GM12891 (cell line): Measurements from ENCODE around the gene TFDP1.

Experiments
- POLR2A ChIP-seq: IDR thresholded peaks from 2 replicates; pipeline ENCODE4 v1.6.1; 2011; ENCODE audit warnings: low read depth, low read length, control low read depth
- POLR2AphosphoS5 ChIP-seq: IDR thresholded peaks from 2 replicates; pipeline ENCODE4 v1.6.1; 2011; ENCODE audit warnings: low read depth, low read length, control low read depth
- TAF1 ChIP-seq: IDR thresholded peaks from 2 replicates; pipeline ENCODE4 v1.6.1; 2011; ENCODE audit warnings: low read depth, low read length, control low read depth

GRCh38 chr13:113628291-113629270, 44.0 kb downstream of the TFDP1 start:
- TF ChIP-seq POLR2A (no peak), POLR2AphosphoS5 (no peak), TAF1 (no peak)
